Frontal cortex (tissue), 4 donors: ENCODE results near the gene FADS3. TPM values are rescaled to one million over a fixed set of nuclear protein-coding genes. Genes with fewer than 3 reads are reported as not detected.

Experiments used
- DNase-seq, 2 donors: peaks; one replicate each; pipeline ENCODE4 v3.0.0; 2012; ENCODE audit warnings: low spot score in 2 of 2
- FAIRE-seq: peaks from 2 replicates; lab custom pipeline; 2012; peaks lifted over from hg19 to GRCh38; lab: Jason Lieb, UNC
- total RNA-seq: library from RNA; depleted of rRNA; stranded (reverse); fragments of >200 nt; gene quantifications from one replicate; pipeline ENCODE4 v1.2.3, GENCODE V29; 2014
- donor health status: control.
- donor health status: control.
- donor health status: control.

Gene FADS3
- total RNA-seq, 1 donor from 2014 or later = 35.5 TPM

- no peak for FAIRE-seq
- no peak for DNase-seq
Observed at GRCh38 chr11:61902313-61902712, 11.0 kb upstream of the FADS3 start.

- DNase-seq (no peak), FAIRE-seq (no peak)
Observed at GRCh38 chr11:61901397-61901796, 10.1 kb upstream of the FADS3 start.

- no peak for FAIRE-seq
Observed at GRCh38 chr11:61900251-61900650, 8.9 kb upstream of the FADS3 start.

GRCh38 chr11:61899146-61899841 lies 7.9 kb upstream of the FADS3 start:
- FAIRE-seq = no peak
- peak; percentile 86 to 93 for DNase-seq

More at GRCh38 chr11:61900251-61900650, 8.9 kb upstream of the FADS3 start:
- DNase-seq = no peak

GRCh38 chr11:61898247-61898582 lies 6.9 kb upstream of the FADS3 start:
- DNase-seq = no peak
- FAIRE-seq = no peak

- FAIRE-seq = no peak
- DNase-seq = peak; percentile 80 to 91
Observed at GRCh38 chr11:61897387-61898246, 6.3 kb upstream of the FADS3 start.

- FAIRE-seq (no peak), DNase-seq (no peak)
Observed at GRCh38 chr11:61896665-61897386, 5.5 kb upstream of the FADS3 start.

- DNase-seq = no peak
- no peak for FAIRE-seq
Observed at GRCh38 chr11:61895718-61896059, 4.3 kb upstream of the FADS3 start.

- DNase-seq (no peak), FAIRE-seq (no peak)
Observed at GRCh38 chr11:61895046-61895717, 3.8 kb upstream of the FADS3 start.

GRCh38 chr11:61893981-61894380 lies 2.6 kb upstream of the FADS3 start:
- DNase-seq = no peak
- FAIRE-seq = no peak

- FAIRE-seq (no peak), DNase-seq (peak in 1 of 2 donors; percentile 45)
Observed at GRCh38 chr11:61892085-61892370, 683 bp upstream of the FADS3 start.

- FAIRE-seq = no peak
- peak in 1 of 2 donors; percentile 63 for DNase-seq
Observed at GRCh38 chr11:61890529-61891330, 615 bp downstream of the FADS3 start.

- FAIRE-seq = no peak
- DNase-seq = no peak
Observed at GRCh38 chr11:61889831-61890230, 1.5 kb downstream of the FADS3 start.

- DNase-seq (no peak), FAIRE-seq (no peak)
Observed at GRCh38 chr11:61888590-61888989, 2.8 kb downstream of the FADS3 start.

- FAIRE-seq (no peak), DNase-seq (no peak)
Observed at GRCh38 chr11:61887839-61888494, 3.4 kb downstream of the FADS3 start.

- no peak for DNase-seq
- no peak for FAIRE-seq
Observed at GRCh38 chr11:61886643-61887042, 4.7 kb downstream of the FADS3 start.

- FAIRE-seq (no peak), DNase-seq (no peak)
Observed at GRCh38 chr11:61885784-61886580, 5.4 kb downstream of the FADS3 start.

GRCh38 chr11:61885166-61885778 lies 6.1 kb downstream of the FADS3 start:
- FAIRE-seq (no peak), DNase-seq (no peak)
